Activated CD8-positive, alpha-beta memory T cell treated with anti-CD3 and anti-CD28 coated beads, Interleukin-2, amount 50 U/mL, for 4 hours (primary cell): ENCODE measurements around the gene ST7.

ENCODE experiments used
- DNase-seq: peaks from one replicate; pipeline ENCODE4 v3.0.0-alpha.2; 2020

The ST7 gene

DNA sequence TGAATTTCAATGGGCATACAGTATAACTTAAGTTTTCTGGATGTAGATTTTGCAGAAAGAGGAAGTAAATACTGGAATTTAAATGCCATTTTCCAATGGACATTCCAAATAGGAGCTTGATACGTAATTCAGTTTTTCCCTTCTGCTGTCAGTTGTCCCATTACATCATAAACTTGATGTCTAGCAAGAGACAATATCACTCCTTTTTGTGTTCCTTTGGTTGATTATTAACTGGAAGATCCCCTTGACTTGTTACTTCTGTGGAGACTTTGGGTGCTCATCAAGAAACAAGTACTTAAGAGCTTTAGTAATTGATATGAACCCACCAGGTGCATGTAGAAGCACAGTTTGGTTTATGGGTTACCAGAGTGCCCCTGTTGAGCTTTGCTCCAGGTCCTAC lies 116.1 kb downstream of the ST7 start:
- no peak for DNase-seq

DNA sequence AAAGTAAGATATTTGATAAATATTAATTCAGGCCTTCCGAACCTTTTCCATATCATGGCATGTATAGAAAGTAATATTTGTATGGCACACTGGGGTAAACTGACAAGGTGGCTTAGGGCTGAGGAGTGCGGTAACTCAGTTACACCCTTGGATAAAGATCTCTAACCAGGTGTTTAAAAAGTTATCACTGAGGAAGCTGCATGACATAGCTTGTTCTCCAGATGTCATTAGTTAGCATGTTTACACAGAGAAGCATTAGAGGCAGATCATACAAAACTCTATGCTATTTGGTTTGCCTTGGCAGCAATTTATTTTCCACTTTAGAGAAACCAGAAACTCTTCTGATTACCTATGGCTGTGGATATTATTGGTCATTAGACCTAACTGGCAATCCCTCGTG lies 118.2 kb downstream of the ST7 start:
- no peak for DNase-seq

DNA sequence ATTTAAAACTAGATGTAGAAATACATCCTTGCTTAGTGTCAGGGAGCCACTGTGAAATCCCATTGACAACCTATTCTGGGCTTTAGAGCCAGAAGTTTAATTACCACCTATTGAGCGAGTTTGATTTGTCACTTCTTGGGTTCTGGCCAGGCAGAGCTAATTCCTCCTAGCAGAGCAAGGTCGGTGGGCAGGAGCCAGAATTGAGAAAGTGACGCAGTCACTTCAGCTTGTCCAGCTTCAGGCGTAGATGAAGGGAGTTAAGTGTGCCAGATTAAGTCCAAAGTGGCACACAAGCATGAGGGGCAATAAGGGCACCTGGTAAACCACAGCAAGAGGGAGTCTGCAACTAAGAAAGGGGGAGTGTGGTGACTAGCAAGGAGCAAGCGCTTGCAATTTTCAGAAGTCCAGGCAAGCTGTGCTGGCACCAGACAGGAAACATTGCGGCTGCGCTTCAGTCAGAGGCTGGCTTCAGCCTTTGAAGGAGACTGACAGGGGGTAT lies 119.4 kb downstream of the ST7 start:
- DNase-seq = no peak

DNA sequence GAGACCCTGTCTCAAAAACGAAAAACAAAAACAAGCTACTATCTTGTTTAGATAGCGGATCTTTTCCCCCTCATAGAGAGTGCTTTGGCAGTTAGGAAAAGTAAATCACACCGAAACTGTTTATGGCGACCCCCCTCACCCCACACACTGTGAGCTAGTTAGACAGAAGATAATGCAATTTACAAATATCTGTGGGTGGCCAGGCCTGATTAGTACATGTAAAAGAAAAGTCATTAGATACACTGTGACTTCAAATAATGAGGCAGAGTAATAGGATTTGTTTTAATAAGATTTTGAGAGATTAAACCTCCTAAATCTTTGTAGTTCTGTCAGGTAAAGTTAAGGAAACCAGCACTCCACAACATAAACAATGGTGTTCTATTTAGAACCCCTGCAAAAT lies 121.1 kb downstream of the ST7 start:
- DNase-seq = no peak

DNA sequence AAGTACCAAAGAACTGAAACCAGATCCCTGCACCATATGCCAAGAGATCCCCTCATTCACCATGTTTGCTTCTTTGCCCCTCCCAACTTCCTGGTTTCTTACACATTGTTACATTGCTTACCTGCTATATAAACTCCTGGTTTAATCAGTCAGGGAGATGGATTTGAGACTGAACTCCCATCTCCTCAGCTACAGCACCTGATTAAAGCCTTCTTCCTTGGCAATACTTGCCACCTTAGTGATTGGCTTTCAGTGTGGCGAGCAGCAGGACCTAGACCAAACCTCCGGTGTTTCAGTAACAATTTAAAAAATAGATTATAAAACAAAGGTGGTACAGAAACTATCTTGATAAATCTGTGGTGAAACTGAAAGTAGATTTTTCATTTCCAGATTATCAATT lies 122.6 kb downstream of the ST7 start:
- DNase-seq = no peak

DNA sequence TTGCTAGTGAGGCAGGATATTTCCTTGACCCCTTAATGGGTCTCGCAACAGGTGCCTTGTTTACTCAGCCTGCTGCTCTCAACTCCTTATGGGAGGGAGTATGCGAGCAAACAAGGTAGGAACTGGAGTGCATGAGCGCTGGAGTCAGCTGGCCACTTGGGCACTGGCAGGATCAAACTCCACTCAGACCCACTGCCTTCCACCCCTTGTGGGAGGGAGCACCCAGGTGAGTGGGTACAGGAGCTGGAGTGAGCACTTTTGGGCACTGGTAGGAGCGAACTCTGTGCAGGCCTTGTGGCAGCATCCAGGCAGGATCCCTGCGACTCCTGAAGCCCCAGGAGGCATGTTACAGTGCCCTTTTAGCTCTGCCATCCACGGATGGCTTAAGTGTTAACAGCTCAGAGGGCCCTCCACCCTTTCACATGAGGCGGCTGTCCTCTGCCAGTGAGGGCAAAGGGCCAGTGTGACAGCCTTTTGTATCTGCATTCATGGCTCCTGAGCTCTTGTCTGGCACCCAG lies 123.2 kb downstream of the ST7 start:
- DNase-seq = no peak

DNA sequence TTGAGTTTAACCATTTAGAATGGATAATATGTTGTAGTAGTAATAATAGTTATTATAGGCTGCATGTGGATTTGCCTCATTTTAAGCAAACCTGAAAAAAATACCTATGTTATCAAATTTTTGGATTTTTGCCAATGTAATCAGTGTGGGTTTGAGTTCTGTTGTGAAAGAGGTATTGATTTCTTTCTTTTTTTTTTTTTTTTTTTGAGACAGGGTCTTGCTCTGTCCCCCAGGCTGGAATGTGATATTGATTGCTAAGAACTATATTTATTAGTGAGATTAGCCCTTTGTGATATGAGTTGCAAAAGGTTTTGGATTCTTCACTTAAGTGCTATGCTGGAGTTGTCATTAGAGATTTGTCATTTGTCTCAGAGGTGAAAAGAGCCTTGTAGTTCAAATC lies 124.4 kb downstream of the ST7 start:
- no peak for DNase-seq

DNA sequence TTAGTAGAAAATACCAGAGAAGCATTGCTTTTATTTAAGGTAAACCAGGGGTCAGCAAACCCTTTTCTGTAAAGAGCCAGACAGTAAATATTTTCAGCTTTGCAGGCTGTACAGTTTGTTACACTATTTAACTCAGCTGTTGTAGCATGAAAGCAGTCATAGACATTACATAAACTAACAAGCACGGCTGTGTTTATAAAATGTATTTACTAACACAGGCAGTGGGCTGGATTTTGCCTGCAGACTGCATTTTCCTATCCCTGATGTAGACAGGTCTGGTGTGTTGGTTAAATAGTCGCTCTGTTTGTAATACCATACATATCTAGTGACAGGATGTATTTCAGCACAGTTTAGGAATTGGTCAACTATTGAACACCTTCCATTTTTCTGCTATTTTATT lies 129.3 kb downstream of the ST7 start:
- DNase-seq = no peak

DNA sequence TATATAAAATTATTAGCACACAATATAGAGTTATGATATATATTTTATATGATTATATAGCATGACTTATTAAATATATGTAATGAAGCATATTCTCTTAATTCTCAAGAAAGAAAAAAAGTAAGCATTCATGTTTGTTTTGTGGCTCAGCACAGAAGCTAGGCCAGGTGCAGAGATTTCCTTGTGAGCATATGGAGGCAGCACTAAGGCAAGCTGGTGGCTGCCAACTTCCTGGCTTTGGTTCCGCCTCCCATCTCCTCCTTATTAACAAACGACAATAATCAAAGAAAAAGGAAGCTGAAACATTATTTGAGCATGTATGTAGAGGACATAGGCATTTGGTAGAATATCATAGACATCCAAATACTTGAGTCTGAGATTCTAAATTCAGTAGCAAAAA lies 130.3 kb downstream of the ST7 start:
- DNase-seq = no peak

DNA sequence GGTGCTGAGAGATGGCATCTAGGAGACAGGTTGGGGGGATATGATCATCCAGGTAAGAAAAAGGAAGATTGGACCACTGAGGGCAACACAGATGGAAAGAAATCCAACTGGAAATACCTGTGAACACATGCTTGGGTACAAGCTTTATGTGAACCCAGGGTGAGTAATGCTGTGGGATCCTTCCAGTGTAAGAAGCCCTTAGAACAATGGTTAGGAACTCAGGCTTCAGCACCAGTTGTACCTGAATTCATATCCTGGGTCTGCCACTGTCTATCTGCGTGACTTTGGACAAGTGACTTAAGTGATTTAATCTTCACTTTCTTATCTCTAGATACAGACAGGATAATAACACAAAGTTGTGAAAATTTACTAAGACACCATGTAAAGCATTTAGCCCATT lies 131.0 kb downstream of the ST7 start:
- no peak for DNase-seq

DNA sequence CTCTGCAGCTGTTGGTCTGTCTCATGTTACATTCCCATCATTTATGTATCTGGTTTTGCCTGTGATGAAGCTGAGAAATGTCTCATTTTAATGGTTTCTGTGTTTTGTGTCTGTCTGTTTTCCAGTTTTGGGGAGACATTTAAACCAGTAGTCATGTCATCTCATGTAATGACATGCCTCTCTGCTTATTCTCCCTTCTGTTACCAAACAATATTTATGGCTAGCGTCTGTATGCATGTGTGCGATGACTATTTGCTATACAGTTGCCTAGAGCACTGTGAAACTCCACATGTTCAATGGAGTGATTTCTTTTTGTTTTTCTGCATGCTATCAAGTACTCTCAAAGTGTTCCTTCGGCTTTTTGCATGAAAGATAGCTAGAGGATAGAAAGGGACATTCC lies 132.0 kb downstream of the ST7 start:
- DNase-seq = no peak

DNA sequence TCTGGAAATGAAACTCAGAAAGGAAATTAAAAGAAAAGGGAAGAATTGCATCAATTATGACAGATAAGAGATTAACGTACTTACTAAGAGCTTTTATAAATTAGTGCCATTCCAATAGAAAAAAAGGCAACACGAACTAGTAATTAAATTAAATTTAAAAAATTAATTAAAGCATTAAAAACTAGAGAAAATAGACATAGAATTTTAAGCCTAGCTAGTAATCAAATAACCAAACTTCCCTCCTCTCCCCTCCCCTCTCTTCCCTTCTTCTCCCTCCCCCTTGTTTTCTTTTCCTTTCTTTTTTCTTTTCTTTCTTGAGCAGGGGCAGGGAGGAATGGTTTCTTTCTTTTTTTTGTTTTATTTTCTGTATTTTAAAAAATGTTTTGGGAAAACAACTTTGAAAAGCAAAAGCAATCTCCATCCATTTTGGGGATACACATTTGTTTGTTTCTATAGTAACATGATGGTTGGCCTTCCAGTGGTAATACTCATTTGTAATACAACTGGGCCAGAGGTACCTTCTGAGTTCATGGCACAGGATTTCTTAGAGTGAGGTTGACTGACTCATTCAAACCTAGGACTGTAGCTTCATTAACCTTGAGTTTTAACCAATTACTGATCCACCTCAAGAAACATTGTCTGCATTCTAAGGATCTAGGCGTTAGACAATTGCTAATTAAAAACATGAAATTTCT lies 132.6 kb downstream of the ST7 start:
- DNase-seq = no peak

DNA sequence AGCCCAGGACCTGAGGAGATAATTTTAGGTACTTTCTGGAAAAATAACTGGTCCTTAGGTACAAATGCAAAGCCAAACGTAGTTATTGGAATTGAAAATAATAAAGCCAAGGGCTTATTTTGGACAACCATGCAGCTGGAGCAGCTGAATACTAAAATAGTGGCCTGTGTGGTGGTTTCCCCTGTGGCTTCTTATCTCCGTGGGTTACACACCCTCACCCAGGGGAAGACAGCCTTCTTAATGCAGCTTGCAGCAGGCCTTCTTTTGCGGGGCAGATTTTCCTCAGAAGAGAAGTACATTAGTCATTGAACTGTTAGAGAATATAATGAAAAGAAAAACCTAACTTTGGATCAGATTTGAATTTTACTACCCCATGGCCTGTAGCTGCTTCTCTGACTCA lies 133.5 kb downstream of the ST7 start:
- no peak for DNase-seq

DNA sequence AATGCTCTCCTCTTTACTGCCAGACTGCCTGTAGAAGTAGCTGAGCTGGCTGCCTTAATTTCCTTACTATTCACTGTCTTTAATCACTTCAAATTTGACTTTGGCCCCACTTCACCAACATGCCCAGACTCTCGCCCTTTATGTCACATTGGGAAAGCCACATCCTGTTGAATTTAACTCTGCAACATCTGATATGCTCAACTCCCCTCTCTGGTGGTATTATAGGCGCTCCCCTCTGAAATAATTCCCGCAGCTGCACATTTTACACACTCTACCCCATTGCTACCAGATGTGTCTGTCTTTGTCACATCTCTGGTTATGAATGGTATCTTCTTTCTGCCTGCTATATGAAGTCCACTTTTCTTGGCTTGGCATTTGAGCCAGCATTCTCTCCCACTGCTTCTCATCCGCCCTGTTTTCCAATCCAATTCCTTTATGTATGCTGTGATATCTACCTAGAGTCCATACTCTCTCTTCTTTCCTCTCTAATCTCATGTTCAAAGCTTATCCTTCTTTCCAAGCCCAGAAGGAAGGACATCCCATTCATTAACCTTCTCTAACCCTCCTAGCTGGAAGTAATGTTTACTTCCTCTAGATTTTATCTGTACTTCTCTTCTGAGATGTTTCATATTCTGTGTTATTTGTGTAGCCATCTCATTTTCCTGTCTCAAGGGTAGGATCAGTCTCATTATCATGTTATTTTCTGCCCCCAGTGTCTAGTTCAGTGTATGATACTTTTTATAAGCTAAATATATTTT lies 134.5 kb downstream of the ST7 start:
- no peak for DNase-seq

DNA sequence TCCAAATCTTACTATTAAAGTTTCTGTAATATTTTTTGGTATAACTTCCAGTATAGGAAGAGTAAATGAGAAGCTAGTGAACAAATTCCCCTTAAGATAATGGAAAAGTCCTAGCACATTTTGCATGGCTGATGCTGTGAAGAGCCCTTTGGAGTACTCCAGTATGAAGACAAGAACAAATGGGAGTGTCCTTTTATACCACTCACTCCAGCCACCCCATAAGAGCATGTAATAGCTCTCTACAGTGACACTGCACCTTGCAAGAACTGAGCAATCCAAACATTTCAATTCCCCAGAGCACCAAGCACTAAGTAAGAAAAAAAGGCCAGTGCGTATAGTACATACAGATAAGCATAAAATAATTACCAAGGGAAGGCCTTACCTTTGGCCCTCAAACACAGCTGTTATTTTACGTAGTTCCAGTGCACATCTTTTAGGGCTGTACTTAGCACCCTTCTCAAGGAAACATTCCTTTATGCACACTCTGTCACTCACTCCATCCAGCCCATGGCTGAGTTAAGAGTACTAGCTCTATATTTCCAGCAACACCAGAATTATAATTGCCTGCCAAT lies 135.4 kb downstream of the ST7 start:
- DNase-seq = no peak

DNA sequence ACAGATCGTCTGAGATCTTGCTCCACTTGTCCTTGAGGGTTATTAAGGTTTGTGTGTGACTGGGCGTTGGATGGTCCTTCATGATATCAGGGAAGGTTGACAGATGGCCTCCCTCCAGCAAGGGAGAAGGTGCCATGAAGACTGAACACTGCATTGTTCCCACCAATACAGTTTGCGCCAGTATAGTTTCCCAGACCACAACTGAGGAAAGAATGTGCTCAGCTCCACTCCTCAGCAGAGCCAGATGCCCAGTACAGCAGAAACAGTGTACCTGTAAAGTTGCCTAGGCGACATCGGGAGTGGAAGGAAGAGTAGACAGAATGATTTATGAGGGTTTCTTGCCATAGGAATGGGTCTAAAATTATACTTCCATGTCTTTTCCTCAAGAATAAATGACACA lies 137.5 kb downstream of the ST7 start:
- no peak for DNase-seq

DNA sequence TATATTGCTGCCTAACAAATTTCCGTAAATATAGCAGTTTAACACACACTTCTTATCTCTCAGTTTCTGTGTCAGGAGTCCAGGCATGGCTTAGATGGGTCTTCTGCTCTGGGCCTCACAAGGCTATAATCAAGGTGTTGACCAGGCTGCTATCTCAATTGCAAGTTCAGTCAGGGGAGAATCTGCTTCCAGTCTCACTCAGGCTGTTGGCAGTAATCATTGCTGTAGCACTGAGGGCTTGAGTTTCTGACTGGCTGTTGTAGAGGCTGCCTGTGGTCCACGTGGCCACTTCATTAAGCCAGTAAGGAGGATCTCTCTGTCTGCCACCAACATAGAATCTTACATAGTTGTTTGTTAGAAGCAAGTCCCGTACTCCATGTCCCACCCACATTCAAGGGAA lies 138.4 kb downstream of the ST7 start:
- DNase-seq = no peak

DNA sequence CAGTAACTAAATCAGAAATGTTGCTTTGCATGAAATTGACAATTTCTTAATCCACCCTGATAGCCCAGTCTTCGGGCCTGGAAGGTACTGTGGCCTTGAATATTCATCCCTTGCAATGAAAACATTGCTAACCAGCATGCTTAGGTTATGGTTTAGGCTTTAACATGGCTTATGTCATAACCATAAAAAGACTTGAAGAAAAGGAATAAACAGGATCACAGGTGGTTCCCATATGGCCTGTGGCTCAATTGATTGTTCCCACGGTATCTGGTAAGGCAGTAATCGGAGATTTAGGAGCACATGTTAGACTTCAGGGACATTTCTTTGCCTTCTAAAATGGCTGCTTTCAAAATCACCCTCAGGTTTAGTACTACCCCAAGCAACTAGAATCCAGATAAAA lies 139.5 kb downstream of the ST7 start:
- no peak for DNase-seq

DNA sequence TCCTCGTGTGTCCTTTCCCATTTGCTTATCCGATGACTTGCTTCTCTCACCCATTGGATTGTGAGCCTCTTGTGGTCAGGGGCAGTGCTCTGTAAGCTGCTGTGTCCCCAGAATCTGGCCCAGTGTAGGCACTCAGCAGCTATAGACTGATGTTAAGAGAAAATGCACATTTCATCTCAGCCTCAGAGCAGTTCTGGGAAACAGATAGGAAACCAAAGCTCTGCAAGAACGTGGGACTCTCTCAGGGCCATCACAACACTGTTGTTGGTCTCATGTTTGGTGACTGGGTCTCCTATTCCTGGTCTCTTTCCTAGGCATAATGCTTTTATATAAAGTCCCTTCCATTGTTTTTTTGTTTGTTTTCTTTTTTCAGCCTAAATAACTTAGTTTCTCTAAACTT lies 141.2 kb downstream of the ST7 start:
- no peak for DNase-seq

DNA sequence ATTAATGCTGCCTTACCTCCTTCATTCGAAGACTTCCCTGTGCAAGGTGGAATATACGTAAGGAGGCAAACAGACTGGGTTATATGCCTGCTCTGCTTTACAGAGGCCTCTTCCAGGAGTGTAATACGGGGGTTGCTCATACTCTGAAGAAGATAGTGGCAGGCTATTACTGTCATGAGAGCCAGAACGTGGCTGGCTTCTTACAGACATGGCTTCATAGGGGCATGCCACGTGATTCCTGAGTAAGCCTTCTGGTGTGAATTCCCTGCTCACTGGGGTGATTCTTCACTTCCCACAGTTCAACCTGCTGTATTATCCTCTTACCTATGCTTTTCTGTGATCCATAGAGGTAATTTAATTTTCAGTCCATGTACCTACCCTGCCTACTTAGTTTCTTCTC lies 141.8 kb downstream of the ST7 start:
- no peak for DNase-seq

DNA sequence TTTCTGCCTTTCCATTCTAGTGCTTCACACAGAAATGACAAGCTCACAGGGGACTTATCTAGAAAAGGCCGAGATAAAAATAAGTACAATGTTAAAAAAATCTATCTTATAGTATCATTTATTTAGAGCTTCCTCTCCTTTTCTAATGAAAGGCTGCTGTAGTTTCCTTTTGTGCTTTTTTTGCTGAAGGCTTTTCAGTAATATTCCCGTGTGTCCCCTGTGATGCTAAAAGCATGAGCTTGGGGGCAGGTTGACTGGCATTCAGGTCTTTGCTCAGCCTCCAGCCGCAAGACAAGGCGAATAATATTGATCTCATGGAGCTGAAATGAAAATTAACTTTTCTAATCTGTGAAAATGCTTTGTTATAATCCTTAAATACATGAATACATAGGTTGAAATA lies 143.0 kb downstream of the ST7 start:
- no peak for DNase-seq

DNA sequence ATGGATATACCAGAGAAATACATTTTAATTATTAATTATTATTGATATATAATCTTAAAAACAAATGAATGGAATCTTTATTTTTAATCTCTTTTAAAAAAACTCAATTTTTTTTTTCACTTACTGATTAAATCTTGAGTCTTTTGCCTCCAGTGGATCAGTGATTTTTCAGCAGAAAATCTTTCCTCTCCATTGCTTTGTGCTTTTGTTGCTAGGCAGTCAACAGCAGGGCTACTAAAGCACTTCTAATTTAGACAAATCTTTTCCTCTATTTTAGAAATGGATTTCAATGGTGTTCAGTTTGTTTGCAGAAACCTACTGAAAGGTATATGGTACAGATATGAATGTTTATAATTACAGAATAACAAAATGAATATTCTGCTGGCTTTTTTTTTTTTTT lies 143.6 kb downstream of the ST7 start:
- DNase-seq = no peak

DNA sequence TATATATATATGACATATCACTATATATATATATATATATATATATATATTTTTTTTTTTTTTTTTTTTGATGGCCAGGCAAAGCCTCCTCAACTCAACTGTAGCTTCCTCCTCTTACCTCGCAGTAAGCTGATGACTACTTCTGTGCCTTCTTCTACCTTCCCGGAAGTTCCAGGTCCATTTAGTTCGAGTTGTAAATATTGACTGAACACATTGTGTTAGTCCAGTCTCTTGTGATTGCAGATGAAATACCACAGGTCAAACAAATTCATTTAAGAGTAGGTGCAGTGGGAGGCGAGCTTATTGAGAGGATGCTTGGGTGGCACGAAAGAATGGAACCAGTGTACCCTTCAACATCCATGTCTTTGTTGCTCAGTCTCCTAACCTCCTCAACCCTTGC lies 144.6 kb downstream of the ST7 start:
- DNase-seq = no peak

DNA sequence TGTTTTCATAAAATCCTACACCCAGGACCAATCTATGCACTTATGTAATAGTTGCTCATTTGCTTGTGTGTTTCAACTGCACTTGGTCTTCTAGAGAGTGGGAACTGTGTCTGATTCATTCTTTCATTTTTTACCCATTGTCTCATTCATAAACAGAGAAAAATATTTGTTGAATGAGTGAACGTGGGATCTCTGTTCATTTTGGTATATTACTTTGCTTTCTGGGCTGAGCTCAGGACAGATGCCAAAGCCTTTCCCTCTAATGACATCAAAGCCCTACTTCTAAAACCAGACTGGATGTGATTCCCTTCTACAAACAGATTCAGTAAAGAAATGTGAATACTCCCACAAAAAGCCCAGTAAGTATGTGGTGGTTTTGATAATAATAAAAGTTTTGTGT lies 145.2 kb downstream of the ST7 start:
- DNase-seq = no peak
